Gastrocnemius medialis (tissue), 4 donors: ENCODE measurements around the gene AIFM2. TPM values are rescaled to one million over a fixed set of nuclear protein-coding genes. Genes with fewer than 3 reads are reported as not detected.

Experiments
- ATAC-seq, 2 donors: fragments of 150-250 bp; one replicate each; pipeline ENCODE4 v1.9.1; 2016
- DNase-seq, 2 donors: peaks; one replicate each; pipeline ENCODE4 v3.0.0-alpha.2; 2019
- H3K27ac ChIP-seq, 4 donors: fragments of 200-600 bp; sonication (generic); 1 replicate in 1 of 4; 2 replicates in 3 of 4; pipeline ENCODE4 v1.5.1; 2016 to 2018; ENCODE audit warnings: mild to moderate bottlenecking in 2 of 4, moderate library complexity in 1 of 4
- H3K27me3 ChIP-seq, 3 donors: fragments of 200-600 bp; sonication (generic) in 2 of 3; 1 replicate in 1 of 3; 2 replicates in 2 of 3; pipeline versions ENCODE4 v1.5.1 to v1.6.0; 2016 to 2019; ENCODE audit warnings: mild to moderate bottlenecking in 1 of 3, moderate library complexity in 1 of 3
- H3K36me3 ChIP-seq, 2 donors: fragments of 200-600 bp; sonication (generic) in 1 of 2; one replicate each; pipeline ENCODE4 v1.5.1; 2017 to 2018
- H3K4me1 ChIP-seq, 2 donors: fragments of 200-600 bp; sonication (generic) in 1 of 2; one replicate each; pipeline ENCODE4 v1.5.1; 2016 to 2017; ENCODE audit warnings: mild to moderate bottlenecking in 2 of 2
- H3K4me3 ChIP-seq, 4 donors: fragments of 200-600 bp; sonication (generic) in 3 of 4; 1 replicate in 1 of 4; 2 replicates in 3 of 4; pipeline ENCODE4 v1.5.1; 2016 to 2019; ENCODE audit warnings: mild to moderate bottlenecking in 2 of 4
- H3K9me3 ChIP-seq, 3 donors: fragments of 200-600 bp; sonication (generic) in 2 of 3; 1 replicate in 1 of 3; 2 replicates in 2 of 3; pipeline ENCODE4 v1.5.1; 2016 to 2019
- POLR2A ChIP-seq, 2 donors: fragments of 450-650 bp; IDR thresholded peaks; one replicate each; pipeline ENCODE4 v1.6.1; 2017; ENCODE audit warnings: antibody characterized with exemption in 2 of 2, mild to moderate bottlenecking in 2 of 2, moderate library complexity in 2 of 2
- in situ Hi-C, 4 donors: fragments of 200-750 bp; cut with MboI; loops; one replicate each; pipeline versions ENCODE4 v1.15.0 to v1.8.0; 2017; ENCODE audit warnings: low sequenced_read_pairs in 4 of 4
- intact Hi-C: fragments of 100-400 bp; cut with DNase I; formaldehyde crosslinking; loops from one replicate; pipeline ENCODE4 v1.15.1; 2023; ENCODE audit warnings: low total_unique reads
- total RNA-seq, 4 donors: library from RNA; depleted of rRNA; stranded (reverse); fragments of >200 nt; gene quantifications; one replicate each; pipeline versions ENCODE4 v1.1.0 to v1.2.3, GENCODE V29; 2016
- TF ChIP-seq, protein P1 (sequence below), 5 experiments: fragments of 450-650 bp in 3 of 5; fragments of 200-600 bp in 2 of 5; sonication (generic) in 2 of 5; IDR thresholded peaks in 4 of 5; conservative IDR thresholded peaks in 1 of 5; 1 replicate in 4 of 5; 2 replicates in 1 of 5; pipeline ENCODE4 v1.5.1; 2016 to 2019; ENCODE audit warnings: antibody characterized with exemption in 5 of 5, mild to moderate bottlenecking in 3 of 5, moderate library complexity in 3 of 5

Gene AIFM2
- total RNA-seq, 4 donors from 2014 or later, result 6.8 to 11.0 (median 9.8) TPM

GRCh38 chr10:70148516-70148915 lies 15.9 kb upstream of the AIFM2 start:
- ATAC-seq, result no peak
- H3K27me3 ChIP-seq, result no peaks in the 10 kb centered on the region
- no peak for DNase-seq
- H3K36me3 ChIP-seq, result peaks cover 0 to 36% of the 10 kb centered on the region in 2 donors
- no peaks in the 10 kb centered on the region for H3K9me3 ChIP-seq
- TF ChIP-seq POLR2A (IDR thresholded peaks at IDR 0.05), result no peak
- TF ChIP-seq, protein P1, sequence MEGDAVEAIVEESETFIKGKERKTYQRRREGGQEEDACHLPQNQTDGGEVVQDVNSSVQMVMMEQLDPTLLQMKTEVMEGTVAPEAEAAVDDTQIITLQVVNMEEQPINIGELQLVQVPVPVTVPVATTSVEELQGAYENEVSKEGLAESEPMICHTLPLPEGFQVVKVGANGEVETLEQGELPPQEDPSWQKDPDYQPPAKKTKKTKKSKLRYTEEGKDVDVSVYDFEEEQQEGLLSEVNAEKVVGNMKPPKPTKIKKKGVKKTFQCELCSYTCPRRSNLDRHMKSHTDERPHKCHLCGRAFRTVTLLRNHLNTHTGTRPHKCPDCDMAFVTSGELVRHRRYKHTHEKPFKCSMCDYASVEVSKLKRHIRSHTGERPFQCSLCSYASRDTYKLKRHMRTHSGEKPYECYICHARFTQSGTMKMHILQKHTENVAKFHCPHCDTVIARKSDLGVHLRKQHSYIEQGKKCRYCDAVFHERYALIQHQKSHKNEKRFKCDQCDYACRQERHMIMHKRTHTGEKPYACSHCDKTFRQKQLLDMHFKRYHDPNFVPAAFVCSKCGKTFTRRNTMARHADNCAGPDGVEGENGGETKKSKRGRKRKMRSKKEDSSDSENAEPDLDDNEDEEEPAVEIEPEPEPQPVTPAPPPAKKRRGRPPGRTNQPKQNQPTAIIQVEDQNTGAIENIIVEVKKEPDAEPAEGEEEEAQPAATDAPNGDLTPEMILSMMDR (IDR thresholded peaks at IDR 0.05 in 4 of 5, conservative IDR thresholded peaks at IDR 0.05 in 1 of 5), result no peak
- in situ Hi-C loops (no loop called here), intact Hi-C loops (loop anchor here (5.0 kb wide), 1 partner anchor 84 kb away; the partner anchor contains the start of gene PPA1)
- H3K27ac ChIP-seq, result no peak overlapping the region
- H3K4me1 ChIP-seq, result peaks cover 16 to 18% of the 10 kb centered on the region in 2 donors
- H3K4me3 ChIP-seq, result no peak overlapping the region

GRCh38 chr10:70147259-70147625 lies 14.6 kb upstream of the AIFM2 start:
- TF ChIP-seq, protein P1 (IDR thresholded peaks at IDR 0.05 in 4 of 5, conservative IDR thresholded peaks at IDR 0.05 in 1 of 5), result no peak
- no peak for TF ChIP-seq POLR2A (IDR thresholded peaks at IDR 0.05)
- intact Hi-C loops (loop anchor here (5.0 kb wide), 1 partner anchor 85 kb away; the partner anchor contains the start of gene PPA1), in situ Hi-C loops (no loop called here)
- peak overlapping the region in 2 of 4 donors; percentile 69 to 86 for H3K4me3 ChIP-seq
- no peak for ATAC-seq
- H3K9me3 ChIP-seq, result no peaks in the 10 kb centered on the region
- no peak for DNase-seq
- H3K36me3 ChIP-seq, result peaks cover 0 to 23% of the 10 kb centered on the region in 2 donors
- H3K4me1 ChIP-seq, result peaks cover 16 to 18% of the 10 kb centered on the region in 2 donors
- peak overlapping the region; percentile 82 to 94 (median 87) for H3K27ac ChIP-seq
- no peaks in the 10 kb centered on the region for H3K27me3 ChIP-seq

DNA sequence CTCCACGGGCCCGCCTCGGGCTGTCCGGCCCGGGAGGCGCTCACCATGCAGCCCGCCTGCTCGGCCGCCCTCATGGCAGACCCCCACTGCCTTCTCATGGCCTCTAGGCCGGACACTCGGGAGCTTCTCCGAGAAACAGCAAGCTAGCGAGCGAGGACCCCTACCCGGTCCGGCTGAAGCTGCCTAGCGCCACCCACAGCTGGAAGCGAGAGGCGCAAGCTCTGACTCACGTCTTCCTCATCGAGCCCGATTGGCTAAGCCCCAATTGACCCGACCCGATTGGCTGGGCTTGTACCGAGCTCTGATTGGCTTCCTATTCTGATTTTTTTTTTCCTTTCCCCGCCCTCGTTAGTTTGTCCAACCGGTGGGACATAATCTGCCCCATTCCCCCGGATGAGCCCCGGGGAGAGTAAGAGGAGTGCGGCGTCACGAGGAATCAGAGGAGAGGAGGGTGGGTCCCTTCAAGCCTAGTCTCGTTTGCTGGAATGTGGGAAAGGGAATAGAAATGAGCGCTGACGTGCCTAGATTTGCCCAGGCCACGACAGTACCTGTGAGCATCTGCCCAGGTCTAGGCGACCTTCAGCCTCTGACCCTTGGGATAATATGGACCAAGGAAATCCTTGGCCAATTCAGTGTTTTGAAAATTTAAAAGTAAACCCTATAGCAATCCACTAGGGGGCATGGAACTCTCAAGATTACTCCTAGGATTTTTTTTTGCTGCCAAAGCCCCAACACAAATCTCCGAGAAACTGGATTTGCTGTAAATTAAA lies 14.0 kb upstream of the AIFM2 start, which contains the start of gene TYSND1:
Gene TYSND1, minus strand, starts transcription at position 212 of the 770 bp plus-strand sequence. Its CDS starts 114 bp downstream, at position 98.
- peak within 1 kb of the TSS; percentile 82 to 94 (median 87) for H3K27ac ChIP-seq
- intact Hi-C loops (loop anchor here (1.0 to 5.0 kb wide), 3 partner anchors 24 to 86 kb away; partner anchors contain the start of genes PPA1 and SAR1A), in situ Hi-C loops (no loop called here)
- ATAC-seq (peak; percentile 98), DNase-seq (peak; percentile 97)
- H3K4me1 ChIP-seq, result peaks cover 16 to 18% of the 10 kb centered on the region in 2 donors
- H3K36me3 ChIP-seq, result peaks cover 0 to 18% of the 10 kb centered on the region in 2 donors
- no peaks in the 10 kb centered on the region for H3K9me3 ChIP-seq
- peak; percentile 56 to 70 for TF ChIP-seq POLR2A (IDR thresholded peaks at IDR 0.05)
- TF ChIP-seq, protein P1 (IDR thresholded peaks at IDR 0.05 in 4 of 5, conservative IDR thresholded peaks at IDR 0.05 in 1 of 5), result peak; percentile 58 to 81 (median 68)
- peak within 1 kb of the TSS; percentile 69 to 86 (median 76) for H3K4me3 ChIP-seq
- no peaks in the 10 kb centered on the region for H3K27me3 ChIP-seq

DNA sequence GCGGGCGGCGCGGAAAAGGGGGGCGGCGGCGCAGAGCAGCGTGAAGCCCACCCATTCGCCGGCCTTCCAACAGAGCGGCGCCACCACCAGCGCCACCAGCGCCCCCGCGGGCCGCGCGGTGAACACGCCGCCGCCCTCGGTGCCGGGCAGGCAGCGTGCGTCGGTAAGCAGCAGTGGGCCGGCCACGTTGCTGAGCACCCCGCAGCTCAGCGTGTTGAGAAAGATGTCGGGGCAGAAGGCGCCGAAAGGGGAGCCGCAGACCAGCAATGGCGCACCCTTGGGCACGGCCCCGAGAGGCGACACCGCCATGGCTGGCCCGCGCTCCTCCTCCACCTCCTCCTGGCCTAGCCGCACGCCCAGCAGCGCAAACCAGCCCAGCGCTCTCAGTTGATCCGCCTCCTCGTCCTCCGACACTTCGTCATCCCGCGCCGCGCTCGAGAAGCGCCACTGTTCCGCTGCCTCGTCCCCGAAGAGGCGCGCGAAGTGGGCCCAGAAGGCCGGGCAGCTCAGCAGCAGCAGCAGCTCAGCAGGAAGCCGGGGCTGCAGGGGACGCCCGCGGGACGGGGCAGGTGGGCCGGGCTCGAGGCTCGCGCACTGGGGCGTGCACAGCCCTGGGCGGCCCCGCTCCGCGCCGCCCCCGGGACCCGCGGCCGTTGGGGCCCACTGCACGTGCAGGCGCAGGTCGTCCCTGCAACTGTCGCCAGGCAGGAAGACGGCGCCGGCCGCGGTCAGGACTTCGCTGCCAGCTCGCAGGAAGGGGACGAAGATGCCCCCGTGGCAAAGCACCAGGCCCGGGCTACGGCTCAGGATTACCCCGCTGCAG lies 13.3 kb upstream of the AIFM2 start:
- intact Hi-C loops (loop anchor here (1.0 to 5.0 kb wide), 3 partner anchors 24 to 86 kb away; partner anchors contain the start of genes PPA1 and SAR1A), in situ Hi-C loops (no loop called here)
- peak; percentile 58 to 61 for ATAC-seq
- DNase-seq, result peak in 1 of 2 donors; percentile 43
- Histone ChIP-seq H3K4me3 (peak overlapping the region; percentile 69 to 86 (median 76)), H3K9me3 (no peaks in the 10 kb centered on the region), H3K27me3 (no peaks in the 10 kb centered on the region), H3K27ac (peak overlapping the region; percentile 82 to 94 (median 87)), H3K36me3 (peaks cover 0 to 11% of the 10 kb centered on the region in 2 donors), H3K4me1 (peaks cover 16 to 18% of the 10 kb centered on the region in 2 donors)
- TF ChIP-seq, protein P1 (IDR thresholded peaks at IDR 0.05 in 4 of 5, conservative IDR thresholded peaks at IDR 0.05 in 1 of 5), result peak; percentile 56 to 67 (median 65)
- no peak for TF ChIP-seq POLR2A (IDR thresholded peaks at IDR 0.05)
